ENCODE results near the gene ADTRP. TPM values are rescaled to one million over a fixed set of nuclear protein-coding genes. Genes with fewer than 3 reads are reported as not detected.

ADTRP gene
- total and polyA plus RNA-seq, 7 donors, result 0.08 TPM; not detected in 5

DNA sequence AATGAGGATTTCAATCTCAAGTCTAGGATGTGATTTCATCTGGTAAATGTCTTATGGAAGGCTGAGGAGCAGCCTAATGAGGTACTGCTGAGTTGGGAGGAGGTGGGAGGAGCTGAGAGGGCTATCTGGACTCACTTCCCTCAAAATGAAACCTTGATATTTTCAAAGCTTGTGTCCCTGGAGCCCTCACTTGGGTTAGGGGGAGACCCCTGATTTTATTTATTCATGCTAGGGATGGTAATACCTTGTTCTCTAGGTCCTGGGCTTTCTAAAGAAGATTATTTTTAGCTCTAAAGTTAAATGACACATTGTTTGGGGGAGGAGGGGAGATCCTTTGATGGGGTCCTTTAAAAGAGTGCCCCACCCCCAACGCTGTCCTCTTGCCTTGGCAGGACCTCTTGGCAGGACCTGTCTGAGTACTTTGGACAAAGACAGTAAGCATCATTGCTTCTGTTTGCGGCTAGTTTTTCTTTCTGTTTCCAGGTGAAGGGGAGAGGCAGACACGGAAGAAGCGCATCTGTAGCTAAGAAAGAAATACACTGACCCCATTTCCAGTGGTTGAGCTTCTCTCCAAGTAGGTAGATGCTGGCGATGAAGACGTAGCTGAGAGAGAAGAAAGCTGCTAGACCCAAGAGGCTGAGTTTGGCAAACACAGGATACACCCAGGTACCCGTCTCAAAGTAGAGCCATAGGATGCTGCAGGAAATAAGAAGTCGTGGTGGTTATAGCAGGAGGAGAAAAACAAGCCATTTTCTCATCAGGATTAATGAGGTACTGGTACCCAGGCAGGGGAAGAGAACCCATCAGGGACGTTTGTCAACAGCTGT, 55.6 kb downstream of the ADTRP start:
- WGBS, 3 donors, result 73 to 88% (median 78%) methylated on average over 9 of the region's 9 CpGs
- H3K36me3 ChIP-seq (ENCODE audit: insufficient read depth in 1 of 2, low read depth in 1 of 2), result no peaks in the 10 kb centered on the region
- no peaks in the 10 kb centered on the region for H3K9me3 ChIP-seq
- DNase-seq, result no peak
- ATAC-seq, result no peak
- no peaks in the 10 kb centered on the region for H3K27me3 ChIP-seq (ENCODE audit: insufficient read depth in 3 of 3, low read length in 2 of 3)
- H3K27ac ChIP-seq, result no peak overlapping the region
- TF ChIP-seq, protein P1, sequence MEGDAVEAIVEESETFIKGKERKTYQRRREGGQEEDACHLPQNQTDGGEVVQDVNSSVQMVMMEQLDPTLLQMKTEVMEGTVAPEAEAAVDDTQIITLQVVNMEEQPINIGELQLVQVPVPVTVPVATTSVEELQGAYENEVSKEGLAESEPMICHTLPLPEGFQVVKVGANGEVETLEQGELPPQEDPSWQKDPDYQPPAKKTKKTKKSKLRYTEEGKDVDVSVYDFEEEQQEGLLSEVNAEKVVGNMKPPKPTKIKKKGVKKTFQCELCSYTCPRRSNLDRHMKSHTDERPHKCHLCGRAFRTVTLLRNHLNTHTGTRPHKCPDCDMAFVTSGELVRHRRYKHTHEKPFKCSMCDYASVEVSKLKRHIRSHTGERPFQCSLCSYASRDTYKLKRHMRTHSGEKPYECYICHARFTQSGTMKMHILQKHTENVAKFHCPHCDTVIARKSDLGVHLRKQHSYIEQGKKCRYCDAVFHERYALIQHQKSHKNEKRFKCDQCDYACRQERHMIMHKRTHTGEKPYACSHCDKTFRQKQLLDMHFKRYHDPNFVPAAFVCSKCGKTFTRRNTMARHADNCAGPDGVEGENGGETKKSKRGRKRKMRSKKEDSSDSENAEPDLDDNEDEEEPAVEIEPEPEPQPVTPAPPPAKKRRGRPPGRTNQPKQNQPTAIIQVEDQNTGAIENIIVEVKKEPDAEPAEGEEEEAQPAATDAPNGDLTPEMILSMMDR (IDR thresholded peaks at IDR 0.05), result no peak
- H3K4me1 ChIP-seq, result no peaks in the 10 kb centered on the region
- no peak overlapping the region for H3K4me3 ChIP-seq
- intact Hi-C loops (cut with DNase I), result no loop called here

DNA sequence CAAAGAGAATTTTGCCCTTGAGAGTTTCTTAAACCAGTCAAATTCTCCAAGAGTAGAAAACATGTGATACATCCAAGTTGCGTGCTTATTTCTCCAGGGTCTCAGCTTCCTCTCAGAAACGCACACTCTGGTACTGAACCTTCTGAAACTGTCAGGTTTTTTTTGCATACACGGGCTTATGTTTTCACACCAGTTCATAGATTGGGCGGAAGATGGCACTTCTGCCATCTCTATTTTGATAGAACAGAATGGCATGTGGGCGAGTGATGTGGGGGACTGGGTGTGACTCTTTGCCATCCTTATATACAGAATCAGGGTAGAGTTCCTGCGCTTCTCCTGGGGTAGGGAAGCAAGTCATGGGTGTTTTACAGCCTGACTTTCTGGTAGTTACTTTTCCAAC, 56.4 kb downstream of the ADTRP start:
- ATAC-seq (no peak), DNase-seq (no peak)
- intact Hi-C loops (cut with DNase I), result no loop called here
- H3K4me1 ChIP-seq, result no peaks in the 10 kb centered on the region
- 81 to 84% (median 82%) methylated on average over 6 of the region's 6 CpGs for WGBS, 3 donors
- no peaks in the 10 kb centered on the region for H3K9me3 ChIP-seq
- no peaks in the 10 kb centered on the region for H3K36me3 ChIP-seq (ENCODE audit: insufficient read depth in 1 of 2, low read depth in 1 of 2)
- H3K4me3 ChIP-seq, result no peak overlapping the region
- no peak overlapping the region for H3K27ac ChIP-seq
- TF ChIP-seq, protein P1 (IDR thresholded peaks at IDR 0.05), result no peak
- H3K27me3 ChIP-seq (ENCODE audit: insufficient read depth in 3 of 3, low read length in 2 of 3), result no peaks in the 10 kb centered on the region

DNA sequence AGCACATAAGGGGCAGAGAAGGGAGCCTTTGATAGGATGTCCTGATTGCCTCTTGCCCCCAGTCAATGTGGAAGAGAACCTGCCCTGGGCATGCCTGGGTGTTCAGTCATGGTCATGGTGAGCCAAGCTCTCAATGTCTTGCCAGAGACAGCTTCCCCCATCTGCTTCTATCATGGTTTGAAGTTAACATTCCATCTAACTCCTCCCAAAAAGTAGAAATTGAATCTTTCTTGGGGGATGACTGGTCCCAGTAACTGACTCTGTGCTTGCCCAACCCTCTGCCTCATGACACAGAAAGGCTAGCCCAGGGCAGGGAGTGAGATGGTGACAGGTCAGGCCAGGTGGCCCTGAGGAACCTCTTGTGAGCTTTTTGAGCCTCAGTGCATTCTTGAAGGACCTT, 60.1 kb downstream of the ADTRP start:
- no peak overlapping the region for H3K4me3 ChIP-seq
- H3K4me1 ChIP-seq, result no peaks in the 10 kb centered on the region
- TF ChIP-seq, protein P1 (IDR thresholded peaks at IDR 0.05), result no peak
- no peaks in the 10 kb centered on the region for H3K36me3 ChIP-seq (ENCODE audit: insufficient read depth in 1 of 2, low read depth in 1 of 2)
- no peaks in the 10 kb centered on the region for H3K27me3 ChIP-seq (ENCODE audit: insufficient read depth in 3 of 3, low read length in 2 of 3)
- intact Hi-C loops (cut with DNase I), result no loop called here
- DNase-seq (no peak), ATAC-seq (no peak)
- H3K9me3 ChIP-seq, result no peaks in the 10 kb centered on the region
- H3K27ac ChIP-seq, result no peak overlapping the region

DNA sequence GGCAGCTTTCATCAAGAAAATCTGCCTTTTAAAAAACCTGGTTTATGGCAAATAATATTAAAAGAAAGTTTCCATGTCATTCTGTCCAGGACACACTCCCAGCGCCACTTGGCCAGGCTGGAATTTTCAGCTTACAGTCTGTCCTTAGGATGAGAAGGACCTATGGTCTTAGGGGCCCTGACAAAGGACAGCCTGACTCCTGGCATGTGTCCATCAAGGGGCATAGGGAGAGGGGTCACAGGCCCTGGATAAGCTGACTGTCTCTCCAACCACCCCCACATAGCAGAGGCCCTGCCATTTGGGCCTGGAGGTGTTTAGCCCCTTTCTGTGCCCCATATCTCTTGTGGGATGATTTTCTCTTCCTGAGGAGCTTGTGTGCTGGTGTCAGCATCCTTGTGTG, 60.6 kb downstream of the ADTRP start:
- H3K36me3 ChIP-seq (ENCODE audit: insufficient read depth in 1 of 2, low read depth in 1 of 2), result no peaks in the 10 kb centered on the region
- WGBS, 3 donors, result 96 to 100% (median 97%) methylated on average over 1 of the region's 1 CpG
- TF ChIP-seq, protein P1 (IDR thresholded peaks at IDR 0.05), result no peak
- H3K27me3 ChIP-seq (ENCODE audit: insufficient read depth in 3 of 3, low read length in 2 of 3), result no peaks in the 10 kb centered on the region
- intact Hi-C loops (cut with DNase I), result no loop called here
- H3K9me3 ChIP-seq, result no peaks in the 10 kb centered on the region
- no peak for ATAC-seq
- H3K4me3 ChIP-seq, result no peak overlapping the region
- H3K27ac ChIP-seq, result no peak overlapping the region
- H3K4me1 ChIP-seq, result peaks cover 2% of the 10 kb centered on the region
- no peak for DNase-seq

DNA sequence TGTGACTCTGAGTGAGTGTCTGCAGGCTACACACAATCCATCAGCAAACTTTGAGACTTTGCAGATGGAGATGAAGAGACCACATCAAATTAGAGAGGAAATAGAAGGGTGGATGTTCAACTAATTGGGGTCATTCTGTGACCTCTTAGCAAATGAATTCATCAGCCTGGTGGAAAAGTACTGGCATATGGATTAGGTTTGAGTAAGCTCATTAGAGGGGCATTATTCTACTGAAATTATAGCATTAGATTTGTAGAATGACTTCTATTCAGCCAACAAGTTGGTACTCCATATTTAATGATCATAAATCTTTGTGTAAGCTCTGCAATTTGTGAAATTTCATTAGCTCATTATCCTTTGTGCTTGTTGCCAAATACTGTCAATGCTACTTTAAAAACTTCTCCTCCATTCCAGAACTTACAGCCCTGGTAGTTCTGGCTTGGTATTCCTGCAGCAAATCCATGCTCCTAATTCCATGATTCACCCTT, 63.8 kb downstream of the ADTRP start:
- ATAC-seq (no peak), DNase-seq (no peak)
- H3K4me1 ChIP-seq, result peaks cover 11% of the 10 kb centered on the region
- TF ChIP-seq, protein P1 (IDR thresholded peaks at IDR 0.05), result no peak
- H3K27me3 ChIP-seq (ENCODE audit: insufficient read depth in 3 of 3, low read length in 2 of 3), result no peaks in the 10 kb centered on the region
- H3K27ac ChIP-seq, result no peak overlapping the region
- no peak overlapping the region for H3K4me3 ChIP-seq
- H3K9me3 ChIP-seq, result no peaks in the 10 kb centered on the region
- intact Hi-C loops (cut with DNase I), result no loop called here
- H3K36me3 ChIP-seq (ENCODE audit: insufficient read depth in 1 of 2, low read depth in 1 of 2), result no peaks in the 10 kb centered on the region
